ENCODE results near the gene GLP2R.

GLP2R gene

GRCh38 chr17:9839433-9839832 lies 13.7 kb downstream of the GLP2R start:
- Histone ChIP-seq H3K27me3 (ENCODE audit: control insufficient read depth, insufficient read depth, low read length) (no peaks in the 10 kb centered on the region), H3K4me3 (ENCODE audit: low read length) (no peak overlapping the region), H3K4me1 (ENCODE audit: control insufficient read depth, insufficient read depth, low read length) (peaks cover 8% of the 10 kb centered on the region), H3K36me3 (ENCODE audit: control insufficient read depth, insufficient read depth, low read length) (no peaks in the 10 kb centered on the region), H3K9ac (ENCODE audit: low read length) (no peak overlapping the region), H3K9me3 (ENCODE audit: control insufficient read depth, low read length) (no peaks in the 10 kb centered on the region)

- Histone ChIP-seq H3K9me3 (ENCODE audit: control insufficient read depth, low read length) (no peaks in the 10 kb centered on the region), H3K4me3 (ENCODE audit: low read length) (no peak overlapping the region), H3K36me3 (ENCODE audit: control insufficient read depth, insufficient read depth, low read length) (no peaks in the 10 kb centered on the region), H3K4me1 (ENCODE audit: control insufficient read depth, insufficient read depth, low read length) (peaks cover 8% of the 10 kb centered on the region), H3K27me3 (ENCODE audit: control insufficient read depth, insufficient read depth, low read length) (no peaks in the 10 kb centered on the region), H3K9ac (ENCODE audit: low read length) (no peak overlapping the region)
Observed at GRCh38 chr17:9842057-9842758, 16.5 kb downstream of the GLP2R start.

GRCh38 chr17:9843152-9844010 lies 17.7 kb downstream of the GLP2R start:
- H3K4me3 ChIP-seq (ENCODE audit: low read length) = no peak overlapping the region
- peaks cover 4% of the 10 kb centered on the region for H3K4me1 ChIP-seq (ENCODE audit: control insufficient read depth, insufficient read depth, low read length)
- H3K9me3 ChIP-seq (ENCODE audit: control insufficient read depth, low read length) = no peaks in the 10 kb centered on the region
- H3K9ac ChIP-seq (ENCODE audit: low read length) = no peak overlapping the region
- H3K27me3 ChIP-seq (ENCODE audit: control insufficient read depth, insufficient read depth, low read length) = no peaks in the 10 kb centered on the region
- no peaks in the 10 kb centered on the region for H3K36me3 ChIP-seq (ENCODE audit: control insufficient read depth, insufficient read depth, low read length)

- Histone ChIP-seq H3K36me3 (ENCODE audit: control insufficient read depth, insufficient read depth, low read length) (no peaks in the 10 kb centered on the region), H3K9me3 (ENCODE audit: control insufficient read depth, low read length) (no peaks in the 10 kb centered on the region), H3K4me3 (ENCODE audit: low read length) (no peak overlapping the region), H3K9ac (ENCODE audit: low read length) (no peak overlapping the region), H3K4me1 (ENCODE audit: control insufficient read depth, insufficient read depth, low read length) (peaks cover 3% of the 10 kb centered on the region), H3K27me3 (ENCODE audit: control insufficient read depth, insufficient read depth, low read length) (no peaks in the 10 kb centered on the region)
Observed at GRCh38 chr17:9844153-9844552, 18.4 kb downstream of the GLP2R start.

- Histone ChIP-seq H3K9me3 (ENCODE audit: control insufficient read depth, low read length) (no peaks in the 10 kb centered on the region), H3K36me3 (ENCODE audit: control insufficient read depth, insufficient read depth, low read length) (no peaks in the 10 kb centered on the region), H3K9ac (ENCODE audit: low read length) (no peak overlapping the region), H3K4me3 (ENCODE audit: low read length) (no peak overlapping the region), H3K27me3 (ENCODE audit: control insufficient read depth, insufficient read depth, low read length) (no peaks in the 10 kb centered on the region), H3K4me1 (ENCODE audit: control insufficient read depth, insufficient read depth, low read length) (peaks cover 3% of the 10 kb centered on the region)
Observed at GRCh38 chr17:9845306-9845705, 19.6 kb downstream of the GLP2R start.

- H3K9ac ChIP-seq (ENCODE audit: low read length) = no peak overlapping the region
- no peaks in the 10 kb centered on the region for H3K27me3 ChIP-seq (ENCODE audit: control insufficient read depth, insufficient read depth, low read length)
- no peak overlapping the region for H3K4me3 ChIP-seq (ENCODE audit: low read length)
- no peaks in the 10 kb centered on the region for H3K36me3 ChIP-seq (ENCODE audit: control insufficient read depth, insufficient read depth, low read length)
- H3K9me3 ChIP-seq (ENCODE audit: control insufficient read depth, low read length) = no peaks in the 10 kb centered on the region
- H3K4me1 ChIP-seq (ENCODE audit: control insufficient read depth, insufficient read depth, low read length) = no peaks in the 10 kb centered on the region
Observed at GRCh38 chr17:9850151-9850550, 24.4 kb downstream of the GLP2R start.

- Histone ChIP-seq H3K27me3 (ENCODE audit: control insufficient read depth, insufficient read depth, low read length) (no peaks in the 10 kb centered on the region), H3K4me1 (ENCODE audit: control insufficient read depth, insufficient read depth, low read length) (no peaks in the 10 kb centered on the region), H3K9me3 (ENCODE audit: control insufficient read depth, low read length) (no peaks in the 10 kb centered on the region), H3K4me3 (ENCODE audit: low read length) (no peak overlapping the region), H3K9ac (ENCODE audit: low read length) (no peak overlapping the region), H3K36me3 (ENCODE audit: control insufficient read depth, insufficient read depth, low read length) (no peaks in the 10 kb centered on the region)
Observed at GRCh38 chr17:9854255-9854654, 28.5 kb downstream of the GLP2R start.

GRCh38 chr17:9855036-9855435 lies 29.3 kb downstream of the GLP2R start:
- Histone ChIP-seq H3K36me3 (ENCODE audit: control insufficient read depth, insufficient read depth, low read length) (no peaks in the 10 kb centered on the region), H3K9ac (ENCODE audit: low read length) (no peak overlapping the region), H3K4me1 (ENCODE audit: control insufficient read depth, insufficient read depth, low read length) (no peaks in the 10 kb centered on the region), H3K27me3 (ENCODE audit: control insufficient read depth, insufficient read depth, low read length) (no peaks in the 10 kb centered on the region), H3K4me3 (ENCODE audit: low read length) (no peak overlapping the region), H3K9me3 (ENCODE audit: control insufficient read depth, low read length) (no peaks in the 10 kb centered on the region)

GRCh38 chr17:9859781-9860180 lies 34.1 kb downstream of the GLP2R start:
- H3K4me3 ChIP-seq (ENCODE audit: low read length) = no peak overlapping the region
- no peaks in the 10 kb centered on the region for H3K36me3 ChIP-seq (ENCODE audit: control insufficient read depth, insufficient read depth, low read length)
- H3K9ac ChIP-seq (ENCODE audit: low read length) = no peak overlapping the region
- H3K9me3 ChIP-seq (ENCODE audit: control insufficient read depth, low read length) = no peaks in the 10 kb centered on the region
- no peaks in the 10 kb centered on the region for H3K4me1 ChIP-seq (ENCODE audit: control insufficient read depth, insufficient read depth, low read length)
- H3K27me3 ChIP-seq (ENCODE audit: control insufficient read depth, insufficient read depth, low read length) = no peaks in the 10 kb centered on the region

- no peaks in the 10 kb centered on the region for H3K4me1 ChIP-seq (ENCODE audit: control insufficient read depth, insufficient read depth, low read length)
- H3K9ac ChIP-seq (ENCODE audit: low read length) = no peak overlapping the region
- no peak overlapping the region for H3K4me3 ChIP-seq (ENCODE audit: low read length)
- H3K36me3 ChIP-seq (ENCODE audit: control insufficient read depth, insufficient read depth, low read length) = no peaks in the 10 kb centered on the region
- no peaks in the 10 kb centered on the region for H3K9me3 ChIP-seq (ENCODE audit: control insufficient read depth, low read length)
- no peaks in the 10 kb centered on the region for H3K27me3 ChIP-seq (ENCODE audit: control insufficient read depth, insufficient read depth, low read length)
Observed at GRCh38 chr17:9860851-9861250, 35.1 kb downstream of the GLP2R start.

GRCh38 chr17:9862220-9862619 lies 36.5 kb downstream of the GLP2R start:
- no peaks in the 10 kb centered on the region for H3K36me3 ChIP-seq (ENCODE audit: control insufficient read depth, insufficient read depth, low read length)
- no peaks in the 10 kb centered on the region for H3K4me1 ChIP-seq (ENCODE audit: control insufficient read depth, insufficient read depth, low read length)
- no peaks in the 10 kb centered on the region for H3K27me3 ChIP-seq (ENCODE audit: control insufficient read depth, insufficient read depth, low read length)
- H3K4me3 ChIP-seq (ENCODE audit: low read length) = no peak overlapping the region
- H3K9me3 ChIP-seq (ENCODE audit: control insufficient read depth, low read length) = no peaks in the 10 kb centered on the region
- H3K9ac ChIP-seq (ENCODE audit: low read length) = no peak overlapping the region

GRCh38 chr17:9862949-9863348 lies 37.2 kb downstream of the GLP2R start:
- Histone ChIP-seq H3K9me3 (ENCODE audit: control insufficient read depth, low read length) (no peaks in the 10 kb centered on the region), H3K27me3 (ENCODE audit: control insufficient read depth, insufficient read depth, low read length) (no peaks in the 10 kb centered on the region), H3K9ac (ENCODE audit: low read length) (no peak overlapping the region), H3K36me3 (ENCODE audit: control insufficient read depth, insufficient read depth, low read length) (no peaks in the 10 kb centered on the region), H3K4me1 (ENCODE audit: control insufficient read depth, insufficient read depth, low read length) (no peaks in the 10 kb centered on the region), H3K4me3 (ENCODE audit: low read length) (no peak overlapping the region)
